Bronchial epithelial cell (primary cell): Measurements from ENCODE around the gene MOSMO. TPM values are rescaled to one million over a fixed set of nuclear protein-coding genes. Genes with fewer than 3 reads are reported as not detected.
"Not testable (repeated sequence)": the region's sequence is repeated elsewhere in the genome, so short reads cannot be mapped to it uniquely, and the experiment has no call there.

Experiments used
- DNase-seq: peaks from one replicate; pipeline ENCODE4 v3.0.0-alpha.2; 2010; ENCODE audit warnings: low read depth
- FAIRE-seq: peaks from 2 replicates; lab custom pipeline; 2011; peaks lifted over from hg19 to GRCh38; lab: Jason Lieb, UNC
- H3K27me3 ChIP-seq: 2 replicates; pipeline ENCODE4 v1.5.1; 2011; ENCODE audit warnings: low read length; ENCODE audit not compliant: control insufficient read depth, insufficient read depth
- H3K36me3 ChIP-seq: 2 replicates; pipeline ENCODE4 v1.5.1; 2011; ENCODE audit warnings: low read length; ENCODE audit not compliant: control insufficient read depth, insufficient read depth
- H3K4me3 ChIP-seq: 2 replicates; pipeline ENCODE4 v1.5.1; 2011; ENCODE audit warnings: mild to moderate bottlenecking, low read depth, low read length, control low read depth
- total RNA-seq: library from RNA; depleted of rRNA; stranded (reverse); fragments of >200 nt; gene quantifications from 2 replicates; pipeline ENCODE4 v1.2.1, GENCODE V29; 2014
- TF ChIP-seq, protein P1 (sequence below): IDR thresholded peaks from 2 replicates; pipeline ENCODE4 v1.5.1; 2011; ENCODE audit warnings: mild to moderate bottlenecking, moderate library complexity, low read length, control low read depth, inconsistent platforms; ENCODE audit not compliant: insufficient read depth, severe bottlenecking

The MOSMO gene
- total RNA-seq, 1 donor from 2014 or later = 17.6 TPM

DNA sequence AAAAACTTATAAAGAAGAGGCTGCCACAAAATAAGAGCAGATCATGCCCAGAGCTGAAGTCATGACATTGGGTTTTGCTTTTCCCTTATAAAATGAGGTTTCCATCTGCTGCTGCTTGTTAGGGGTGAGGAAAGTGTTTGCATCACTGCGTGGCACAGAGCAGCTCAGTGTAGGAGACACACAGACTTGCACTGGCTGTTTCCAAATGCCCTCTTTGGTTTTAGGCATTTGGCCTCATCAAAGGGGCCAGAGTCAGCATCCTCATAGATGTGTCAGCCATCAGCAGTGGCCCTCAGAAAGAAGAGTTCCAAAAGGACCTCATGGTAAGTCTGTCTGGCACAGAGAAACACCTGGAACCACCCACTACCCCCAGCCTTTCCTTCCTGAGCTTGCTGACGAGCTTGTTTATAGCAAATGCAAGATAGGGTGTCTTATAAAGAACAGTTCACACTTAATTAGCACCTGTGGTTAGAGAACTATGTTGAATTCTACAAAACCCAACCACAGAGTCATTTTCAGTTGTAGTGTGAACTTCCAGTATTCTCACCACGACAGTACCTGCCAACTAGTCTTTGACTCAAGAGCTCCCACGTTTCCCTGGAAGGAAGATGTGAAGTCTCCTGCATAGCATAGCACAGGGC lies 101.5 kb downstream of the MOSMO start:
- H3K4me3 ChIP-seq = no peak overlapping the region

DNA sequence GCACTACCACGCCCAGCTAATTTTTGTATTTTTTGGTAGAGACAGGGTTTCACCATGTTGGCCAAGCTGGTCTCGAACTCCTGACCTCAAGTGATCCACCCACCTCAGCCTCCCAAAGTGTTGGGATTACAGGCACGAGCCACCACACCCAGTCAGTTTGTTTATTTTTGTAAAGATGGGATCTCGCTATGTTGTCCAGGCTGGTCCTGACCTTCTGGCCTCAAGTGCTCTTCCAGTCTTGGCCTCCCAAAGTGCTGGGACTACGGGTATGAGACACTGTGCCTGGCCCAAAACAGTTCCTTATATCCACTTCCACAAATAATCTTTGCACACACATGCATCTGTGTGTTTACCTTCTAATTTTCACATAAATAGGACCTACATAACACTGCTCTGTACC lies 103.7 kb downstream of the MOSMO start:
- not testable (repeated sequence) for DNase-seq, FAIRE-seq, H3K36me3 ChIP-seq, H3K4me3 ChIP-seq, H3K27me3 ChIP-seq

More for the DNA sequence above, 101.5 kb downstream of the MOSMO start:
- Histone ChIP-seq H3K36me3 (no peaks in the 10 kb centered on the region), H3K27me3 (peaks cover 3% of the 10 kb centered on the region)
- DNase-seq (no peak), FAIRE-seq (no peak)
- TF ChIP-seq, protein P1, sequence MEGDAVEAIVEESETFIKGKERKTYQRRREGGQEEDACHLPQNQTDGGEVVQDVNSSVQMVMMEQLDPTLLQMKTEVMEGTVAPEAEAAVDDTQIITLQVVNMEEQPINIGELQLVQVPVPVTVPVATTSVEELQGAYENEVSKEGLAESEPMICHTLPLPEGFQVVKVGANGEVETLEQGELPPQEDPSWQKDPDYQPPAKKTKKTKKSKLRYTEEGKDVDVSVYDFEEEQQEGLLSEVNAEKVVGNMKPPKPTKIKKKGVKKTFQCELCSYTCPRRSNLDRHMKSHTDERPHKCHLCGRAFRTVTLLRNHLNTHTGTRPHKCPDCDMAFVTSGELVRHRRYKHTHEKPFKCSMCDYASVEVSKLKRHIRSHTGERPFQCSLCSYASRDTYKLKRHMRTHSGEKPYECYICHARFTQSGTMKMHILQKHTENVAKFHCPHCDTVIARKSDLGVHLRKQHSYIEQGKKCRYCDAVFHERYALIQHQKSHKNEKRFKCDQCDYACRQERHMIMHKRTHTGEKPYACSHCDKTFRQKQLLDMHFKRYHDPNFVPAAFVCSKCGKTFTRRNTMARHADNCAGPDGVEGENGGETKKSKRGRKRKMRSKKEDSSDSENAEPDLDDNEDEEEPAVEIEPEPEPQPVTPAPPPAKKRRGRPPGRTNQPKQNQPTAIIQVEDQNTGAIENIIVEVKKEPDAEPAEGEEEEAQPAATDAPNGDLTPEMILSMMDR = no peak

DNA sequence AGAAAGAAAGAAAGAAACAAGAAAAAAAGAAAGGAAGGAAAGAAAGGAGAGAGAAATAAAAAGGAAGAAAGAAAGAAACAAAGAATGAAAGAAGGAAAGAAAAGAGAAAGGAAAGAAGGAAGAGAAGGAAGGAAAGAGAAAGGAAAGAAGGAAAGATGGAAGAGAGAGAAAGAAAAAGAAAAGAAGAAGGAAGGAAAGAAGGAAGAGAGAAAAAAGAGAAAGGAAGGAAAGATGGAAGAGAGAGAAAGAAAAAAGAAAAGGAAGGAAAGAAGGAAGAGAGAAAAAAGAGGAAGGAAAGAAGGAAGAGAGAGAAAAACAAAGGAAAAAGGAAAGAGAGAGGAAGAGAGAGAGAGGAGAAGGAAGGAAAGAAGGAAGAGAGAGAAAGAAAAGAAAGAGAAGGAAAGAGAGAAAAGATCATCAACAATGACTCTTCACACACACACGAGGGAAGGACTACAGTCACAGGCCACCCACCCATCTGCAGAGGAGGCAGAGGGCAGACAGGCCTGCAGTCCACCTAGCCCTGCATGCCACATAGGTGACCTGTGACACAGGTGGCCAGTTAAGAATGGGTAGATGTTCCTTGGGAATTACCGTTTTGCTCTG lies 108.3 kb downstream of the MOSMO start:
- TF ChIP-seq, protein P1 = no peak
- no peak overlapping the region for H3K4me3 ChIP-seq
- no peak for DNase-seq
- FAIRE-seq = no peak
- H3K36me3 ChIP-seq = no peaks in the 10 kb centered on the region
- no peaks in the 10 kb centered on the region for H3K27me3 ChIP-seq

DNA sequence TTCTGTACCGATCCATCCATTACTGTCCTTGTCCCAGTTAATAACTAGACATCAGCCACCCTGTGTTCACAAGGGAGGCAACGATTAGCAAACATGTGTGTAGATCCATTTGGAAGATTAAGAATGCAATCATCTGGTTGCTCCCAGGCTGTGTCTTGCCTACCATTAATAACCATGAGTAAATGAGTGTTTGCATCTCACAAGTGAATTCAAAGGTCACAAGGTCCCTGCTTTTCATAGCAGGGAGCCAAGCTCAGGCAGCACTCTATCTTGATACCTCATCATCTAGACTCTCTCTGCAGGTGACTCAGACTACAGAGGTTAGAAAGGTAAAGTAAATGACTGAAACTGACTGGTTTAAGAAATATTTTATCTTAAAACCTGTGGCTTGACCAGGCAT lies 109.7 kb downstream of the MOSMO start:
- TF ChIP-seq, protein P1 = no peak
- no peak for FAIRE-seq
- no peaks in the 10 kb centered on the region for H3K36me3 ChIP-seq
- peak; percentile 91 for DNase-seq
- H3K27me3 ChIP-seq = no peaks in the 10 kb centered on the region
- no peak overlapping the region for H3K4me3 ChIP-seq

DNA sequence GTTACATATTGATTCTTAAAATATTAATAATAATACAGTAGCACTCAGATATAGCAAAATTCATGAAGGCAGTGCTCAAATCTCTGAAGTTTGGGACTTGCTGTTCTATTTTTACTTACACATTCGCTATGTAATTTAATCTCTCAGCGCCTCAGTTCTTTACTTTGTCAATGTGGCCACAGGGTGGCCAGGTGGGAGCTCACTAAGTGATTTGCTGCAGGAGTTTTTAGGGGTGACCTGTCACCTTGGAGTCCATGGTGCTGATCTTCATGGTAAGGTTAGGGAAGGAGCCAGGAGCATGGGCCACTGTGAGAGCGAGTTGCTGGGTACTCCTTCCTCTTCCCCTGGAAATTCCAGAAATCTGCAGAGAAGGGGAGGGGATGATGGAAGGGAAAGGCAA lies 112.5 kb downstream of the MOSMO start:
- TF ChIP-seq, protein P1 = no peak
- DNase-seq = no peak
- no peak for FAIRE-seq
- no peaks in the 10 kb centered on the region for H3K36me3 ChIP-seq
- H3K4me3 ChIP-seq = no peak overlapping the region
- no peaks in the 10 kb centered on the region for H3K27me3 ChIP-seq

DNA sequence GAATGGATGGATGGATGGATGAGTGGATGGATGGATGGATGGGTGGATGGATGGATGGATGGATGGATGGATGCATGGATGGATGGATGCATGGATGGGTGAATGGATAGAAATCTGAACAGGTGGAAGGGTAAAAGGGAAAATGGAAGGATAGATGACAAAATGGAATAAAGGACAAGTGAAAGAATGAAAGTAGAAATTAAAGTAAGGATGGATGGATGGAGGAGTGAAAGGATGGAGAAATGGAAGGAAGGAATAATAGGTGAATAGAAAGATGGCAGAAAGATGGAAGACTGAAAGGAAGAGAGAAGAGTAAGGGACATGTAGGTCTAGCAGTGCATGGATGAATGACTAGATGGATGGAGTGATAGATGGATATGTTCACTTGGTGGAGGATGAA lies 114.3 kb downstream of the MOSMO start:
- FAIRE-seq = no peak
- TF ChIP-seq, protein P1 = no peak
- H3K36me3 ChIP-seq = no peaks in the 10 kb centered on the region
- no peak overlapping the region for H3K4me3 ChIP-seq
- no peaks in the 10 kb centered on the region for H3K27me3 ChIP-seq
- DNase-seq = no peak
